DMS79 treated with DMSO at 0.1 percent for 48 hours (cell line): Measurements from ENCODE around the gene DUS1L.

Experiments
- DNase-seq: peaks from one replicate; lab custom pipeline; 2025; lab: John Stamatoyannopoulos, UW

DUS1L gene

DNA sequence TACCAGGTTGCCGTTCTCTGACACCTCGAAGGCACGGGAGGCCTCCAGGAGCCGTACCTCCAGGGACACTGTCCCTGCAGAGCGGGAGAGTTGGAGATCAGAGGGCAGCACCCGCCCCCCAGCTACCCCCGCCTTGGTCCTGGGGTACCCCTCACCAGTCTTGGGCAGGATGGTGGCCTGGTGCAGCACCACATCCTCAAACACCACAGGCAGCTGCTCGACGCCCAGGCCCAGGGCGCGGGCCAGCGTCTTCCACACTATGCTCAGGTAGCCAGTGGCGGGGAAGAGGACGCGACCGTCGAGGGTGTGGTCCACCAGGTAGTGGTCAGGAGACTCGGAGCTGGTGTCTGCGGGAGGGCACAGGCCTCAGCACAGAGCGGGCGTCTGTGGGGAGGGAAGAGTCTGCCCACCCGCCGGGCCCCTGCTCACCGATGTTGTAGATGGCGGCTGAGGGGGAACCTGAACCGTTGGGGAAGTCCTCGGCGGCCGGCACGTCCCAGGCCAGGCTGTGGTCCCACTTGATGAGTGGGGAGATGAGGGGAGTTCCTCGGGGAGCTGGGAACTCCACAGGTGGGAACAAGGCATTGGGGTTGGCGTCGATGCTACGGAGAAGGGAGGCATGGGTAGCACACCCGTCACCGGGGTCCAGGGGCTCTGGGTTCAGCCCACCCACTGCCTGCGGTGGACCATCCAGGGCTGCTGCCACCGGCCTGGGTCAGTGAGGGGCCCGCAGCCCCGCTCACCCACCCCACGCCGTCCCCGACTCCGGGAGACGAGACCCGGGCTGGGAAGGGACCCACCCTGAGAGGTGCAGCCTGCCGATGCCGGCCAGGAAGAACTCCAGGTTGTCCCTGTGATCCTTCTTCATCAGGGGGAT, 22.6 kb upstream of the DUS1L start:
- no peak for DNase-seq

DNA sequence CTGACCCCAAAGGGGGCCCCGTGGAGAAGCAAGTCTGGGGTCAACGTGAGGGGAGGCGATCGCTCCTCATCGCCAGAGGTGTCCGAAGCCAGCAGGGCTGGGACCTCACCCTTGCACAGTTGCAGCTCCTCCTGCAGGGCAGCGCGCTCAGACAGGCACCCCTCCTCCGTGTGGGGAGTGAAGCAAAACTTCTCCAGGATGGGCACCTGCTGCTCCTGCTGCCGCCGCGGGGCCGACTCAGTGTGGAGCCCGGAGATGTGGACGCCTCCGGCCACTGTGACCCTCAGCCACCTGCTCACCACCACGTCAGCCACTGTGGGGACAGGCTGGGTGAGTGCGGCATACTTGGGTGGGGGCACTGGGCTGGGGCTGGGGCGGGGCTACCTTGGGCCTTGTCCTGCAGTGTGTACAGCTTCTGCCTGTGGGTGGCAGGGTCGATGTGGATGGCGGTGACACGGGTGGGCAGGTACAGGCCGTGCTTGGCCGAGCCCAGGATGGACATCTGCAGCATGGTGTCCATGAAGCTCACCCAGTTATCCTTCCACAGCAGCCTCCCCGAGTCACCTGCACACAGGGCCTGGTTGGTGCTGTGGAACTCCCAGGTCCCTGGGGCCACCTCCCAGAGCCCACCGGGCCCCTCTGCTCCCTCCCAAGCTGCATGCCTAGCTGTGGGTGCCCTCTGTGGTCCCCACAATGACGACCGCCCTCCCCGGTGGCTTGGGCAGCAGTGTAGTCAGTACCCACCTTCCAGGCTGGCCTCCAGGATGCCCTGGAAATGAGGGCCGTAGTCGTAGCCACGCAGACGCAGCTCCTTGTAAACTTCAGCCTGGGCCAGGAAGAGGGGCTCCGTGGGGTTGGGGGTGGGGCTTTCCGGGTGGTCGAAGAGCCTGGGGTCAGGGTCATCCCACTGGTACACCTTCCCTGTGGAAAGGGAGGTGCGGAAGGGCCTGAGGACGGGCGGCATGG, 21.6 kb upstream of the DUS1L start:
- no peak for DNase-seq

DNA sequence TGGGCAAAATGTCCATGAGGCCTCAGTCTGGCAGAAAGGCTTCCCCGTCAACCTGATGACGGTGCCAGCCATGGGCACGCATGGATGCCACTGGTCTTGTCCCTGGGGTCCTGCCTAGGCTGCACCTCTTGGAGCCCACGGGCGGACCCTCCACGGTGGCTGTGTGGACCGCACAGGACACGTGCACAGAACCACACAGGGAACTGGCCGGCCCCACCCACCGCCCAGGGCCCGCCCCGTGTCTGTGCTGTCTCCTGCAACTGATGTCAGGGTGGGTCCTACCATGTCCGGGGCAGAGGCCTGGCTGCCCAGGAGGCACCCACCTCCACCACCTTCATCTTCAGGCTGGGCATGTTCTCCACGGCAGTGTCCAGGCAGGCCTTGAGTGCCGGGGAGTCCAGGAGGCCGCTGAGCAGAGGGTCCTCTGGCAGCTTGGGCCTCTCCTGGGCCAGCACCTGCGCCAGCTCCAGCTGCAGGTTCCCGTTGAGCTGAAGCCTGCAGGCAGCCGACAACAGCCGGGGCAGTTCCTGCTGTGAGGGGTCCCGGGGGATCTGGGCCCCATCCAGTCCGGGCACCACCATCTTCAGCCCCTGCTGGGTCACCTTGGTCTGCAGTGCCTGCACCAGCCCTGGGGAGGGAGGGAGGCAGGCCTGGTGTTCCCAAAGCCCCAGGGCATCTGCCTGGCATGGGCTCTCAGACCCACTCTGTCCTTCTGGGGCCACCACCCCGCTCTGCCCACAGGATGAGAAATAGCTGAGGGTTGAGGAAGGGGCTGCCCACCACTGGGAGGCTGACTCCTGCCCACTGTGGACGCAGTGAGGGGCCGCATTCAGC, 20.5 kb upstream of the DUS1L start:
- DNase-seq = no peak

DNA sequence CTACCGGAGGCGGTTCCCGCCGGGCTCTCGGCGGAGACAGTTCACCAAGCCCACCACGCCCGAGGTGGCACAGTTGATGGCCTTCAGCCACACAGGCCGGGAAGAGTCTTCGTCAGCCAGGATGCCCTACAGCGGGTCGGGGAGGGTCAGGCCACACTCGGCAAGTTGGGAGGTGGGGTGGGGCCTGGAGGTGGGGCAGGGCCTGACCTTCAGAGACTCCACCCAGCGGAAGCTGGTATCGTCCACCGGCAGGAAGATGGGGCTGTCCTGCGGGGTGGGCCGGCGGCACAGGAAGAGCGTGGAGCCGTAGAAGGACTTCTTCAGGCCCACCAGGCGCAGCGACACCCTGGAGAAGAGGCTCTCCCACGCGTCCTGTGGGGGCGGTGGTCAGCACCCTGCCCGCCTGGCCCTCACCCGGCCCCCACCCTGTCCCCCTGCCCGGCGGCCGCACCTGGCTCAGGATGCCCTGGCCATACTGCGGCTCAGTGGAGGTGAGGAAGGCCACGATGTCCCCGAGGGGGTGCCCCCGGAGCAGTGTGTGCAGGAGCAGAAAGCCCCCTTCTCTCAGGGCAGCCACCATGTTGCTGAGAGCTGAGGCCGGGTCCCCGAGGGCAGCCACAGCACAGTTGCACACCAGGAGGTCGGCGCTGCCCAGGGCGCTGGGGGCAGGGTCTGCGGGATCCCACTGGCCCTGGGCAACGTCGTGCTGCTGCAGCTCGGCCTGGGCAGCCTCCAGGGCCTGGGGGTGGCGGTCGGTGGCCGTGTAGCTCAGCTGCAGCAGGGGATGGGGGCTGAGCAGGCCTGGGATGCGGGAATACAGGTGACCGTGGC, 19.6 kb upstream of the DUS1L start:
- DNase-seq = no peak

DNA sequence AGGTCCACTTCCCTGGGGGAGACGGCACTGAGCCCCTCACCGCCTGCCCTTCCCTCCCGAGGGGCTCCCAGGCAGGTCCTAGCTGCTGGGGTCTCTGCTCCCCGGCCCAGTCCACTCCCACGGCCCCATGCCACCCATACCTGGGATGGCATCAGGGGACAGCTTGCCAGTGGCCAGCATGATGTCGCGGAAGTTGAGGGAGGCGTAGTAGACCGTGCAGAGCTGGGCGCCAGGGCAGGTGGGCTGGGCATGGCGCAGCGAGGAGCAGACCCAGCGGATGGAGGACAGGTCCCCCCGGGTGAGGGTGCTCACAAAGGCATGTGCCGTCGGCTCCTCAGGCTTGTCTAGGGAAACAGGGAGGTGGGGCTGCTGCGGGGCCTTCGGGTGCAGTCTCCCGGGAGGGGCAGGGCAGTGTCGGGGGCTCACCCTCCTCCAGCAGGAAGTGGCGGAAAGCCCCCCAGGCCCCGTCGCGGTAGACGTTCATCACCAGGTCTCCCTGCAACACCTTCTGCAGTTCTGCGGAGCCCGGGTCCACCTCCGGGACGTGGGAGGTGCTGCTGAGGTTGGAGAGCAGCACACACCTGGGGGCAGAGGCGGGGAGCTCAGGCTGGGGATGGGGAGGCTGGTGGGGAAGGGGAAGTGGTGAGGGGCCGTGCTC, 18.9 kb upstream of the DUS1L start:
- no peak for DNase-seq

DNA sequence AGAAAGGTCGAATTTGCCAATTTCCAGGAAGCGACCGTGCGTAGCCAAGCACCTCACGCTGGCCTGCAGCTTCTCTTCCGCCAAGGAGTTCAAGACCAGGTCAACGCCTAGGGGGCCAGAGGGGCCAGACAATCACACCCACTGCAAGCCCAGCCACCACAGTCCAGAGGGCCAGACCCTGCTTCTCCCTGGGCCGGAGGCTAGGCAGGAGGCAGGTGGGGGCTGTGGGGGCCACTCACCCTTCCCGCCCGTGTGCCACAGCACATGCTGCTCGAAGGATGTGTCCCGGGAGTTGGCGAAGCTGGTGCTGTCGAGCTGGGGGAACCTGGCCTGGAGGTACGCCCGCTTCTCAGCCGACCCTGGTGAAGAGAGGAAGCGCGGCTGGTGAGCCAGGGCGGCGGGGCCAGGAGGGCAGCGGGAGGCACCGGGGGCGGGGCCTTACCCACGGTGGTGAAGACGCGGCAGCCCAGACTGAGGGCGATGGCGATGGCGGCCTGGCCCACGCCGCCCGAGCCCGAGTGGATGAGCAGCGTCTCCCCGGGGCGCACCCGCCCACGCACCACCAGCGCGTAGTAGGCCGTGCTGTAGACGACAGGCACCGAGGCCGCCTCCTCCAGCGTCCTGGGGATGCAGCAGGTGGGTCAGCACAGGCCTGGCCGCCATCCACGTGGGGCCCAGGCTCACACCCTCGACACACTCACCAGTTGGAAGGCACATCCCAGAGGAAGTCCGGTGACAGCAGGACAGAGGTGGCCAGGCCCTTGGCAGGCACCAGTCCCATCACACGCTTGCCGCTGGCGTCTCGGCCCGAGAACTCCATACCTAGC, 18.1 kb upstream of the DUS1L start:
- DNase-seq = no peak

DNA sequence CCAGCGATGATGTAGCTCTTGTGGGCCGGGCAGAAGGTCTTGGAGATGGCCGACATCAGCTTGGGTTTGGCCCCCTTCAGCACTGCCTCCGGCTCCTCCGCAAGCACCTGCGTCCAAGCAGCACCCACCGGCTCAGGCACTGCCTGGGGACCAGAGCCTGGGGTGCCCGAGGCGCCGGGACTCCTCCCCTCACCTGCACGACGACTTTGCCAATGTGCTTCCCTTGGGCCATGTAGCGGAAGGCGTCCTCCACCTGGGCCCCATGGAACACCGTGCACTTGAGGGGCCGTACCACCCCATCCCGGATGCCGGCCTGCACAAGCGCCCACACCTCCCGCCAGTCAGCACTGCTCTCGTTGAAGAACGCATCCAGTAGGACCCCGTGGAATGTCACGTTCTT, 17.4 kb upstream of the DUS1L start:
- DNase-seq = no peak

DNA sequence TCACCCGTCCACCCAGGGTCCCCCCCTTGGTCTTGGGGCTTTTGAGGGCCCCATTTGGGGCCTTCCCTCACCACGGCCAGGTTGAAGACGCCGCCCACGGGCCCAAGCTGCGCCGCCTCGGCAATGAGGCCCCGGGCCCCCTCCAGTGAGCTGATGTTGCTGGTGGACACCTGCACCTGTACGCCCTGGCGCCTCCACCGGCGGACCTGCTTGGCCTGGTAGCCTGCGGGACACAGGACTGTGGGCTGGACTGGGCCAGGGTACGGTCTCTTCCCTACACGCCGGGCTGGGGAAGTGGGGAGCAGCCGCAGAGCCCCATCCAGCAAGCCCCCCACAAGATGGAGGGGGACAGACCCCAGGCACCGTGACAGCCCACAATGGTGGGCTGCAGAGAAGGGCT, 16.9 kb upstream of the DUS1L start:
- no peak for DNase-seq

DNA sequence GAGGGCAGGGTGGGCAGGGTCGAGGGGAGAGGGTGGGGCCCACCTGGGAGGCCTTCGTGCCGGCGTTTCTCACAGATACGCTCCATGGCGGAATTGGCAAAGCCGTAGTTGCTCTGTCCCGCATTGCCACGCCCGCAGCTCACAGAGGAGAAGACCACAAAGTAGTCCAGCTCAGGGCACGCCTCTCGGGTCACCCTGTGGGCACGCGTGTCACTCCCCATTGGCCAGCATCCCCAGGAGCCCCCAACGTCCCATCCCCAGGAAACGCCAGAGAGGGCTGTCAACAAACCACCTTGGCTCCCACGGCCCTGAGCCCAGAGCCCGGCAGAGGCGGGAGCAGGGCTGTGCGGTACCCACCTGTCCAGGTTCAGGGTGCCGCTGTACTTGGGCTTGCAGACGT, 16.4 kb upstream of the DUS1L start:
- no peak for DNase-seq

DNA sequence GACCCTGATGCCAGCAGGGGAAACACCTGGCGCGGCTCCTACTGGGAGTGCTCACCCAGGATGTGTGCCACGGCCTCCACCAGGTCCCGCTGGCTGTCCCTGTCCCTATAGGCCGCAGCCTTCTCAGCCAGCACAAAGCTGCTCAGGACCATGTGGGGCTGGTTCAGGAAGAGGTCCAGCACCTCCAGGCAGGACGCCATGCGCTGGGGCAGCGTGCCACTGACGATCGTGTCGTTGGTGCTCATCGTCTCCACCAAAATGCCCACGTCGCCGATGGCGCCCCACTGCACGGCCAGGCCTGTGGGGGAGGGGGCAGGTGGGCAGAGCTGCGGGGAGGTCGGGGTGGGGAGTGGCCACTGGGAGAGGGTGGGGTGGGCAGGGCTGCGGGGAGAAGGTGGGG, 15.9 kb upstream of the DUS1L start:
- no peak for DNase-seq

DNA sequence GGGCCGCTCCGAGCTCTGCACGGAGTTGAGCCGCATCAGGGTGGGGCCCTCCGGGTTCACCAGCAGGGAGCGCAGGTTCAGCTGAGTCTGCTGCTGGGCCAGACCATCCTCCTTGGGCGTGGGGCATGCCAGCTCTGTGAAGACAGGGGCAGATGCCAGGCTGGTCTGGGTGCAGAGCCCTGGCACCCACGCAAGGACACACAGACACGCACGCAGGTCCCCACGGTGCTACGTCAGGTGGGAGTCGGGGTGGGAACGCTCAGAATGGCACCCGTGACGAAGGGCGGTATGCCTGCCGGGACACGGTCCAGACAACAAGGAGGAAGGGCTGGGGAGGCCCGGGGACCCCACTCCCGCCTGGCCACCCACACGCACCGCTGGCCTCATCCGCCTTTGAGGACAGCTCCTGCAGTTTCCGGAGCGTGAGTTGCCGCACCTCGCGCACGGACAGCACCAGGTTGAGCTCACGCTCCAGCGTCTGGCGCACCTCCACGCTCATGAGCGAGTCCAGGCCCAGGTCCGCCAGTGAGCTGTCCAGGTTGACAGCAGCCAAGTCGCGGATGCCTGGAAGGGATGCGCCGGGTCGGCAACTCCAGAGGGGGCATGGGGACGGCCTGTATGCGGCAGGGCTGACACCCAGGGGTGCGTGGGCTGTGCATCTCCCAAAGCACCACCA, 15.3 kb upstream of the DUS1L start:
- DNase-seq = no peak

DNA sequence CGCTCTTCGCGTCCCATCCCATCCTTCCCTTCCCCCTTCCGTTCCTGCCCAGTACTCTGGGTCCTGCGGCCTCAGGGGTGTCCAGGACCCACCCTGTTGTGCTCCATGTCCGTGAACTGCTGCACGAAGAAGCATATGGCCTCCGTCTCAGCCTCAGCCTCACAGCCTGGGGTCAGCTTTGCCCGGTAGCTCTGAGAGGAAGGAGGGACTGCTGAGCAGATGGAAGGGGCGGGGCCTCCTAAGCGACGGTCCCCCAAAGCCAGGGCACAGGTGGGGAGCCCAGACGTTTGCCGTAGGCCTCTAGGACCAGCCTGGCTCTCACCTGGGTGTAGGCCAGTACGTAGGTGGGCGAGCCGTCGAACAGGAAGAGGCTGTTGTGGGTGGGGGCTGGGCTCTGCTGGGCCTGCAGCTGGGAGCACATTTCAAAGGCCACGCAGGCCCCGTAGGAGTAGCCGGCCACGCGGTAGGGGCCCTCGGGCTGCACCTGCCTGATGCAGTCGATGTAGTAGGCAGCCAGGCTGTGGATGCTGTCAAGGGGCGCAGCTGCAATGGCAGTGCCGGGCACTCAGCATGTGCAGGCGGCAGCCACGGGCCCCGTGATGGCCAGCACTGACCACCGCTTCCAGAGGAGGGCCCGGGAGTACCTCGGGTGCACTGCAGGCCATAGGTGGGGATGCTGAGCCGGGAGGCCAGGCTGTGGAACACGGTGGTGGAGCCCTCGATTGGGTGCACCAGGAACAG, 14.6 kb upstream of the DUS1L start:
- no peak for DNase-seq

DNA sequence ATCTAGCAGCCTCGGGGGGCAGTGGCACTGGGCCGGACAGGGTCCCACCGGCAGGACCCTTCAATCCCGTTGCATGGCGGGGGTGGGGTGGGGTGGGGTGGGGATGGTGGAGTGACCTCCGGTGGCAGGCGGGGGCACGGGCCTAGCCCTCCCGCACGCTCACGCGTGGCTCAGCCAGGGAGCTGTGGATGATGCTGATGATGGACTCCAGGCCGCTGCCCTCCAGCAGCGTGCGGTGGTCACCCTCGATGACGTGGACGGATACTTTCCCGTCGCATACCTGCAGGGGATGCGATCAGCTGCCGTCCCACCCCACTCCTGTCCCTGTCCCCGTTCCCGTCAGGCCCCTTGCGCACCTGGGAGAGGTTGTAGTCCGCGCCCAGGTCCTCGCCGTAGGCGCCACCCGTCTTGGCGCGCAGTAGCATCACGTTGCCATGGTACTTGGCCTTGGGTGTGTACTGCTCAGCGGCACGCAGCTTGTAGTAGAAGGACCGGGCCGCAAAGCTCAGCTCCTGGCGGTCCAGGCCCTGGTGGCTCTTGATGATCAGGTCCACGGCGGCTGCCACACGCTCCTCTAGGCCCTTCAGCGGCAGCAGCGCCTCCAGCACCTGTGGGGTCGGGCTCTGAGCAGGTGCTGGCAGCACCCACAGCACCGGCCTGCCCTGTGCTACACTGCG, 13.5 kb upstream of the DUS1L start:
- no peak for DNase-seq

DNA sequence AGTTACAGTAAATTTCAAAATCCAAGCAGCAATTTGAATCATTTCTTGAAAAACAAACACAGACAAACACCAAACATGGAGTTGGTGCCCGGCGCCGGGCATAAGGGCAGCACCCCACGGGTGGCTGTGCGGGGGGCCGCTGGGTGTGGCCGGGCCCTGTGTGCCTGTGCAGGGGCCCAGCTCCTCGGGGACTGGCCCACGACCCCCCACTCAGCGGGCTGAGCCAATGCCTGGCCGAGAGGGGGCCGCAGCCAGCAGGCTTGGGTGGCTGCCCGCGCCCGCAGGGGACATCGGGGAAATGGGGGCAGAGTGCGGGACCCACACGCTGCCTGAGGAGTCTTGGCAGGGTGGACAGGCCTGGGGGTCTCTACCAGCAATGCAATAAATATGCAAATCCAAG, 12.8 kb upstream of the DUS1L start:
- no peak for DNase-seq

DNA sequence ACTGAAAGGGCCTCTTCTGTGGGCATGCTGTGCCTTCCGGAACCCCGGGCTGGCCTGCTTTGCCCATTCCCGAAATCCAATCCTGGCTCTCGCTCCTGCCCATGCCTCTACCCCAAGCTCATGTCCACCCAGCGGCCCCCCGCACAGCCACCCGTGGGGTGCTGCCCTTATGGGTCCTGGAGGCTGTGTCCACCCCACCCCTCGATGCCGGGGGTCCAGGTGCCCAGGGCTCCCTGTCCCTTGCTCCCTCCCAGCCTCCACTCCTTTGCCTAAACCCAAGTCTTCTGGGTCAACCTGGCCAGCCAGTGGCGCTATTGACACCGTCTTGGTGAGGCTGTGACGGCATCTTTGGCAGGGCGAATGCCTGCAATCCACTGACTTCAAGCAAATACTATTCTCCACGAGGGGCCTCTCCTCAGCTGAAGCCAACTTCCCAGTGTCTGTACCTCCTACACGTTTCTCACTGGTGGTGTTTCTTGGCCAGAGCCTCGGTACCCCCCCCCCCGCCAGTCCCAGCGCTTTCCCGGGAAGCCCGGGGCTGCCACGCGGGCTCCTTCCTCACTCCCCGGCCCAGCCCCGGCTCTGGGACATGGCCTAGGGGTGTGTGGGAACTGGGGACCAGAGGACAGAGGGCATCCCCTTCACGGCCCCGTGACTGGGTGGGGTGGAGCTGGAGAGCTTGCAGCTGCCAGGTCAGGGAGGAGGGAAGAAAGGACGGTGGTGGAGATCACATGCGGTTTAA, 12.2 kb upstream of the DUS1L start:
- DNase-seq = no peak

DNA sequence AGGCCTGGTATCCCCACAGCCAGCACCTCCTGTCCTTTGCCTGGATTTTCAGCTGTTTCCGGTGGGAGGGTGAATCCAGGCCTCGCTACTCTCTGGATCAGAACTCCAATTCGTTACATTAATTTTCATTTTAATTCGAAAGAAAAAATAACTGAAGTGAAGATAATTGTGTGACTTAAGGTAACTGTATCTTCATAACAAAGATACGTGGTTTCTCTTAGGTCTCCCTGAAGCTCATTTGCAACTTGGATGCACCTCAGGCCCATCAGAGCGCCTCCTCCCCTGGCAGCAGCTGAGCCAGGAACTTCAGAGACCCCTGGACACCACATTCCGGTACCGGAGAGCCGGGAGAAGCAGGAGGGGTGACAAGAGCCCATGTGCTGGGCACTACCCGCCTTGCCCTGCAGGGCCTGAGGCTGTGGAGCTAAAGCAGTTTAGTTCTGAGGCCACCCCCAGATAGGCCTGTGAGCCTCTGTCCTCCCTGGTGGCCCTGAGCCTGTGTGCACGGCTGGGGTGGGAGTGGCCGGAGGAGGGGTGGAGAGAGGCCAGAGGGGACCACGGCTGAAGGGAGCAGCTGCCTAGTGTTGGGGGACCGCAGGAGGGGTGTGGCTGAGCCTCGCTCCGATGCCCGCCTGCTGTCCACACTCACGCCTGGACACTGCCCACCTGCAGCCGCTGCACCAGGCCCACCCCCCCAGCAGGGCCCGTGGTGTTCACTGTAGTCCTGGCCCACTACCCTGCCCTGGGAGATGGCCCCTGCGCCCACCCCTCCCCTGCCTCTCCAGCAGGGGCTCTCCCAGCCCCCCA, 11.4 kb upstream of the DUS1L start:
- DNase-seq = no peak
